Endodermal cell (in vitro differentiated cells): ENCODE results near the gene BRME1. TPM values are rescaled to one million over a fixed set of nuclear protein-coding genes. Genes with fewer than 3 reads are reported as not detected.
A peak's percentile ranks its signal among the peaks of the same experiment; 100 is the strongest.

ENCODE experiments used
- DNase-seq: peaks from one replicate; pipeline ENCODE4 v3.0.0-alpha.2; 2017
- H3K27ac ChIP-seq: 2 replicates; pipeline ENCODE4 v1.5.1; 2013; ENCODE audit warnings: mild to moderate bottlenecking, low read depth, low read length, moderate library complexity
- H3K27me3 ChIP-seq: 2 replicates; pipeline ENCODE4 v1.6.1; 2013; ENCODE audit warnings: mild to moderate bottlenecking, low read length, moderate library complexity; ENCODE audit not compliant: insufficient read depth, control insufficient read depth, poor library complexity, severe bottlenecking
- H3K36me3 ChIP-seq: 2 replicates; pipeline ENCODE4 v1.7.0; 2013; ENCODE audit warnings: mild to moderate bottlenecking, low read length, moderate library complexity; ENCODE audit not compliant: control insufficient read depth, insufficient read depth
- H3K4me1 ChIP-seq: one replicate; pipeline ENCODE4 v1.7.0; 2013; ENCODE audit warnings: low read length; ENCODE audit not compliant: control insufficient read depth, insufficient read depth
- H3K4me3 ChIP-seq: 2 replicates; pipeline ENCODE4 v1.5.1; 2013; ENCODE audit warnings: mild to moderate bottlenecking, low read length, moderate library complexity
- H3K9ac ChIP-seq: 2 replicates; pipeline ENCODE4 v1.6.1; 2013; ENCODE audit warnings: mild to moderate bottlenecking, low read length, moderate library complexity; ENCODE audit not compliant: poor library complexity, severe bottlenecking; ENCODE audit errors: extremely low read depth
- H3K9me3 ChIP-seq: 2 replicates; pipeline ENCODE4 v1.6.1; 2013; ENCODE audit warnings: mild to moderate bottlenecking, low read length, moderate library complexity; ENCODE audit not compliant: control insufficient read depth
- H3K27ac Mint-ChIP-seq: 2 replicates; pipeline ENCODE4 v1.8.0; 2020; ENCODE audit warnings: mixed read lengths
- H3K27me3 Mint-ChIP-seq: 2 replicates; pipeline ENCODE4 v1.8.0; 2021; ENCODE audit warnings: mild to moderate bottlenecking, mixed read lengths; ENCODE audit not compliant: insufficient read depth
- H3K36me3 Mint-ChIP-seq: 2 replicates; pipeline ENCODE4 v1.8.0; 2020; ENCODE audit warnings: low read depth, mixed read lengths
- H3K4me1 Mint-ChIP-seq: 2 replicates; pipeline ENCODE4 v1.8.0; 2020; ENCODE audit warnings: mixed read lengths
- H3K4me3 Mint-ChIP-seq: 2 replicates; pipeline ENCODE4 v1.8.0; 2020; ENCODE audit warnings: mild to moderate bottlenecking, moderate library complexity, mixed read lengths
- H3K9me3 Mint-ChIP-seq: 2 replicates; pipeline ENCODE4 v1.8.0; 2020; ENCODE audit warnings: mild to moderate bottlenecking, mixed read lengths
- CTCF ChIP-seq: fragments of 200-600 bp; sonication (generic); conservative IDR thresholded peaks from 2 replicates; pipeline ENCODE4 v1.5.0; 2021; ENCODE audit warnings: antibody characterized with exemption, mild to moderate bottlenecking
- WGBS, 2 experiments: methylation state at CpG; one replicate each; pipeline versions ENCODE4 v1.1.5 to v1.1.7; 2013; ENCODE audit warnings: missing lambda C conversion rate in 2 of 2, mixed read lengths in 1 of 2; ENCODE audit not compliant: insufficient coverage in 1 of 2, insufficient read length in 1 of 2; 5-methylcytosine and 5-hydroxymethylcytosine counted together
- total RNA-seq, 2 donors: library from RNA; stranded (reverse); fragmentation: NEBNext Ultra II Directional in 1 of 2; extraction: Animal tissue kit (Norgen Biotek cat#: 25700) in 1 of 2; gene quantifications; 2 replicates in 1 of 2; 3 replicates in 1 of 2; pipeline ENCODE4 v1.2.1, GENCODE V29; 2021

The BRME1 gene
- total RNA-seq, 2 donors from 2014 or later, result 4.4 to 7.4 TPM

DNA sequence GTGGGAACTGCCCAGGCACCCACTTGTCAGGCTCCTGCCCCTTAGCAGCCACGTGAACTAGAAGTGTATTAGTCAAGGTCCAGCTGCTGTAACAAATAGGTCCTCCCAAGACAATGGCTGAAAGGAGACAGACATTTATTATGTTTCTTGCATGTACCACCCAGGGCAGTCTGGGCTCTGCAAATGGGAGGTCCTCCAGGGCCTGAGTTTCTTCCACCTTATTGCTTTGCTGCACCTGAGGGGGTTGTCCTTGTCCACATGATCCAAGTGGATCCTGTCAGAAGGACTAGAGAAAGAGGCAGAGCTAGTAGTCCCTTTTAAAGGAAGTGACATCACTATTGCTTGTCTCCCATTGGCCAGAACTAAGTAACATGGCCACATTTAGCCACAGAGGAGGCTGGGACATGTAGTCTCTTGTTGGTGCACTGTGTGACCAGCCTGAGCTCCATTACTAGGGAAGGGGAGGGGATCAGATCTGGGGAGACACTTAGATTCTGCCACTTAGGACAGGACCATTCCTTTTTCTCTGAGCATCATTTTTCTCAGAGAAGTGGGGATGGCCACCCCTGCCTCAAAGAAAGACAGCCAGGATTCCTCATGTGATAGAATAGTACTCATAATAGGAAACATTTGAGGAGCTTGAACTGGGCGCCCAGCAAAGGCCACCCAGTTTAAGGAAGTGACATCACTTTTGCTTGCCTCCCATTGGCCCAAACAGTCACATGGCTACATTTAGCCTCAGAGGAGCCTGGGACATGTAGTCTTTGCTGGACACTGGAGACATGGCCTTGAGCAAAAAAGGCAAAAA is 15.2 kb upstream of the BRME1 start:
- peak; percentile 75 for DNase-seq
- no peaks in the 10 kb centered on the region for H3K27me3 Mint-ChIP-seq
- H3K36me3 Mint-ChIP-seq, result peaks cover 74% of the 10 kb centered on the region
- peak overlapping the region; percentile 68 for H3K27ac Mint-ChIP-seq
- Histone ChIP-seq H3K9ac (no peak overlapping the region), H3K9me3 (peaks cover 14% of the 10 kb centered on the region), H3K4me3 (no peak overlapping the region), H3K27ac (no peak overlapping the region), H3K36me3 (peaks cover 50% of the 10 kb centered on the region), H3K27me3 (no peaks in the 10 kb centered on the region), H3K4me1 (no peaks in the 10 kb centered on the region)
- TF ChIP-seq CTCF, result no peak
- 94 to 100% methylated on average over 2 of the region's 2 CpGs for WGBS, 2 experiments
- no peaks in the 10 kb centered on the region for H3K4me1 Mint-ChIP-seq
- peaks cover 13% of the 10 kb centered on the region for H3K9me3 Mint-ChIP-seq
- no peak overlapping the region for H3K4me3 Mint-ChIP-seq

- peaks cover 47% of the 10 kb centered on the region for H3K36me3 ChIP-seq
Measured at GRCh38 chr19:13920524-13920923, 14.6 kb upstream of the BRME1 start.

GRCh38 chr19:13918726-13919411 is 13.0 kb upstream of the BRME1 start:
- no peak for TF ChIP-seq CTCF
- Histone ChIP-seq H3K4me1 (no peaks in the 10 kb centered on the region), H3K4me3 (no peak overlapping the region), H3K9ac (no peak overlapping the region), H3K27me3 (no peaks in the 10 kb centered on the region), H3K9me3 (peaks cover 14% of the 10 kb centered on the region), H3K27ac (no peak overlapping the region), H3K36me3 (peaks cover 38% of the 10 kb centered on the region)
- H3K27ac Mint-ChIP-seq, result no peak overlapping the region
- WGBS, 2 experiments, result 92 to 97% methylated on average over 21 to 32 of the region's 34 CpGs
- peaks cover 13% of the 10 kb centered on the region for H3K9me3 Mint-ChIP-seq
- no peaks in the 10 kb centered on the region for H3K4me1 Mint-ChIP-seq
- H3K36me3 Mint-ChIP-seq, result peaks cover 75% of the 10 kb centered on the region
- H3K27me3 Mint-ChIP-seq, result no peaks in the 10 kb centered on the region
- no peak for DNase-seq
- no peak overlapping the region for H3K4me3 Mint-ChIP-seq

More at GRCh38 chr19:13920524-13920923, 14.6 kb upstream of the BRME1 start:
- Histone ChIP-seq H3K9me3 (peaks cover 14% of the 10 kb centered on the region), H3K4me1 (no peaks in the 10 kb centered on the region), H3K27ac (no peak overlapping the region), H3K27me3 (no peaks in the 10 kb centered on the region), H3K9ac (no peak overlapping the region), H3K4me3 (no peak overlapping the region)
- no peak for TF ChIP-seq CTCF
- no peak overlapping the region for H3K27ac Mint-ChIP-seq
- H3K4me3 Mint-ChIP-seq, result no peak overlapping the region
- peaks cover 78% of the 10 kb centered on the region for H3K36me3 Mint-ChIP-seq
- H3K4me1 Mint-ChIP-seq, result no peaks in the 10 kb centered on the region
- H3K27me3 Mint-ChIP-seq, result no peaks in the 10 kb centered on the region
- WGBS, 2 experiments, result 94 to 100% methylated on average over 5 to 11 of the region's 11 CpGs
- DNase-seq, result no peak
- H3K9me3 Mint-ChIP-seq, result peaks cover 13% of the 10 kb centered on the region
